ENCODE results near the gene MED12L. TPM values are rescaled to one million over a fixed set of nuclear protein-coding genes. Genes with fewer than 3 reads are reported as not detected.

The MED12L gene
- total RNA-seq, 3 donors from 2014 or later, result 0.48 to 1.6 (median 1.6) TPM

DNA sequence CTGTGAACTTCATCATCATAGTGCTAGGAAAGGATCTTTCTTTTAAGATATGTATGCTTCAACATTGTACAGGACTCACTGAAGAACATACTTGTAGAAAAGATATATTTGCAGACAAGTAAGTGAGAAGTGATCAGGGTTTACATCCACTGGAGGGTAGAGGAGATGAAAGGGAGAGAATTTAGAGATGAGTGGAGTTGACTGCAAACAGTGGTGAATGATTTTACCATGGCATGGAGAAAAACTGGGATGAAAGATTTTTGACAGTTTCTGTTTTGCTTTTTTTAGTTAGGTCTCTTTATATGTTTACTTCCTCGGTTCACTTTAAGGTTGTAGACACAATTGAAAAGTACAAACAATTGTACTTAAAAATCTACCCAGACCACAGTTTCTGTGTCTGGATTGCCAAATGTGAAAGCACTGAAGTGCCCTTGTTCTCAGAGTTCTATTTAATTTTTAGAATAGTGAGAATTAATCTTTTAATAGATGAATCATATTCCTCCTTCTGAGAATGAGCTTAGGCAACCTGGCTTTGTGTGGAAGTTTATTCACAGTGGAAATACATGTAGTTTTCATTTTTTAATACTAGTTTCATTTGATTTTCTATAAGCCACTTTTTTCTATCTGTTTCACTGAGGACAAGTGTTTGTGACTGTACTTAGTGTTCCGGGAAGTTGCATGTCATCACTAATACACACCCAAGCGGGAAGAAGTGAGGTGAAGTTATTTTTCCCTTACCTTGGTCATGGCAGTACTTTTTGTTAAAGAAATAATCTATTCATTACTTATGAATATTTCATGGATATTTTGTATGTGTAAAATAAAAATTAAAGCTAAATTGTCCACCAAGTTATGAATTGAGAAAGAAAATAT, 119.3 kb downstream of the MED12L start:
- TF ChIP-seq CTCF (IDR thresholded peaks at IDR 0.05), result no peak
- TF ChIP-seq POLR2A (IDR thresholded peaks at IDR 0.05), result no peak
- no peak for TF ChIP-seq POLR2AphosphoS5 (IDR thresholded peaks at IDR 0.05)
- intact Hi-C loops (cut with DNase I; ENCODE audit: low total_unique reads), result no loop called here
- Histone ChIP-seq H3K27me3 (no peaks in the 10 kb centered on the region), H3K27ac (no peak overlapping the region), H3K9me3 (no peaks in the 10 kb centered on the region), H3K4me1 (no peaks in the 10 kb centered on the region), H3K4me3 (no peak overlapping the region), H3K36me3 (no peaks in the 10 kb centered on the region)
- DNase-seq (ENCODE audit: low spot score in 2 of 2), result no peak

- intact Hi-C loops (cut with DNase I; ENCODE audit: low total_unique reads), result no loop called here
- Histone ChIP-seq H3K4me3 (no peak overlapping the region), H3K27me3 (no peaks in the 10 kb centered on the region), H3K36me3 (no peaks in the 10 kb centered on the region), H3K27ac (no peak overlapping the region), H3K4me1 (no peaks in the 10 kb centered on the region), H3K9me3 (no peaks in the 10 kb centered on the region)
- no peak for DNase-seq (ENCODE audit: low spot score in 2 of 2)
- TF ChIP-seq POLR2AphosphoS5 (IDR thresholded peaks at IDR 0.05), result no peak
- TF ChIP-seq POLR2A (IDR thresholded peaks at IDR 0.05), result no peak
- TF ChIP-seq CTCF (IDR thresholded peaks at IDR 0.05), result no peak
These were observed 120.0 kb downstream of the MED12L start for GRCh38 chr3:151205482-151205881.

GRCh38 chr3:151206201-151206600, 120.7 kb downstream of the MED12L start:
- TF ChIP-seq CTCF (IDR thresholded peaks at IDR 0.05) (no peak), POLR2AphosphoS5 (IDR thresholded peaks at IDR 0.05) (no peak)
- H3K4me1 ChIP-seq, result no peaks in the 10 kb centered on the region
- no peaks in the 10 kb centered on the region for H3K27me3 ChIP-seq
- DNase-seq (ENCODE audit: low spot score in 2 of 2), result no peak
- no peak overlapping the region for H3K4me3 ChIP-seq
- intact Hi-C loops (cut with DNase I; ENCODE audit: low total_unique reads), result no loop called here
- no peaks in the 10 kb centered on the region for H3K36me3 ChIP-seq
- no peak overlapping the region for H3K27ac ChIP-seq
- H3K9me3 ChIP-seq, result no peaks in the 10 kb centered on the region

DNA sequence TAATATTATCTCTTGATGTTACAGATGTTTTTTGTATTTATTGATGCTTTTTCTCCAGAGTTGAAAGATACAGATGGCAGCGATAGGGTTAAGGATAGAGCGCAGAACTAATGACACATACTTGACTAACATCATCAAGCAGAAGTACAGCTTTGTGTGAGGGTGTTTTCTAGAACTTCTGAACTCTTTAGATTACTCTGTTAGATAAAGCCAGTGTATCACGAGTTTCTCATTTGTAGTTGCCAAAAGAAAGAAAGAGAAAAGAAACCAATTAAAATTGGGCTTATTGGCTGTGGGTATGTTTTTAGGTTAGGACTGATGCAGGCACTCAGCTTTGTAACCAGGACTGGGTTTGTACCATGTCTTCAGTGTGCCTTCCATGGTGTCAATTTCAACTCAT, 124.2 kb downstream of the MED12L start:
- Histone ChIP-seq H3K27ac (no peak overlapping the region), H3K4me1 (no peaks in the 10 kb centered on the region), H3K36me3 (no peaks in the 10 kb centered on the region), H3K4me3 (no peak overlapping the region), H3K9me3 (no peaks in the 10 kb centered on the region), H3K27me3 (no peaks in the 10 kb centered on the region)
- no peak for DNase-seq (ENCODE audit: low spot score in 2 of 2)
- no peak for TF ChIP-seq POLR2AphosphoS5 (IDR thresholded peaks at IDR 0.05)
- no peak for TF ChIP-seq CTCF (IDR thresholded peaks at IDR 0.05)
- TF ChIP-seq POLR2A (IDR thresholded peaks at IDR 0.05), result no peak
- intact Hi-C loops (cut with DNase I; ENCODE audit: low total_unique reads), result no loop called here

DNA sequence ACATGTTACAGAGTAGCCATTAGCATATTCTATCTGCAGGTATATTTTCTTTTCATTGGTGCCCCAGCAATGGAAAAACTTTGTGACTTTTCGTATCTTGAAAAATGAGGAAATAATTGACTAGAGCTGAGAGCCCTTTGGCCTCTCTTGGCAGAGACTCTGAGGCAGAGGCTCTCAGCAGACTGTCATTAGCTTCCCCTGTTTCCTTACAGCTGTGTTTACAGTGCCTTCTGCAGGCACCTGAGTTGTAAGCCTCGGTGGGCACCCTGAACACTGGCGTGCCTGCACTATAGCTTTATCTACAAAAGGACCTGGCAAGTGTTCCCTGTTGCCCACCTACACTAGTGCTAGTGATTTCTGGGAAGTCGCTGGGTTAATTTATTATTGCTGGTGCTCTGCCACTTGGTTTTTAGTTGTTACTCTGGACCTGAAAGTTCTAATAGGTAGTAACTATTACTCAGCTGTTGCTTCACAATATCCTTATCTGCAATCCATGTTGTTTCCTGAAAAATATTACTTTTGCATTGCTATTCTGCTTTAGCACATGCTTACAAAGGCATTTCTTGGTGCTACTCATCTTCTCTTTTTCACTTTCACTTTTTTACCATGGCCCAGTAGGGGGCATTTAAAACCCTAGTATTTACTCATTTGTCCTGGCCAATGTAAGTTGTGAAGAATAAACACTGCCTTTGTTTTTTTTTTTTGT, 125.4 kb downstream of the MED12L start:
- no peaks in the 10 kb centered on the region for H3K36me3 ChIP-seq
- H3K4me3 ChIP-seq, result no peak overlapping the region
- no peak for DNase-seq (ENCODE audit: low spot score in 2 of 2)
- TF ChIP-seq CTCF (IDR thresholded peaks at IDR 0.05) (no peak), POLR2AphosphoS5 (IDR thresholded peaks at IDR 0.05) (no peak)
- intact Hi-C loops (cut with DNase I; ENCODE audit: low total_unique reads), result no loop called here
- no peaks in the 10 kb centered on the region for H3K4me1 ChIP-seq
- no peaks in the 10 kb centered on the region for H3K9me3 ChIP-seq
- H3K27ac ChIP-seq, result no peak overlapping the region
- no peaks in the 10 kb centered on the region for H3K27me3 ChIP-seq

Measured in breast epithelium (tissue), 4 donors.